ENCODE results near the gene LEO1.

LEO1 gene

DNA sequence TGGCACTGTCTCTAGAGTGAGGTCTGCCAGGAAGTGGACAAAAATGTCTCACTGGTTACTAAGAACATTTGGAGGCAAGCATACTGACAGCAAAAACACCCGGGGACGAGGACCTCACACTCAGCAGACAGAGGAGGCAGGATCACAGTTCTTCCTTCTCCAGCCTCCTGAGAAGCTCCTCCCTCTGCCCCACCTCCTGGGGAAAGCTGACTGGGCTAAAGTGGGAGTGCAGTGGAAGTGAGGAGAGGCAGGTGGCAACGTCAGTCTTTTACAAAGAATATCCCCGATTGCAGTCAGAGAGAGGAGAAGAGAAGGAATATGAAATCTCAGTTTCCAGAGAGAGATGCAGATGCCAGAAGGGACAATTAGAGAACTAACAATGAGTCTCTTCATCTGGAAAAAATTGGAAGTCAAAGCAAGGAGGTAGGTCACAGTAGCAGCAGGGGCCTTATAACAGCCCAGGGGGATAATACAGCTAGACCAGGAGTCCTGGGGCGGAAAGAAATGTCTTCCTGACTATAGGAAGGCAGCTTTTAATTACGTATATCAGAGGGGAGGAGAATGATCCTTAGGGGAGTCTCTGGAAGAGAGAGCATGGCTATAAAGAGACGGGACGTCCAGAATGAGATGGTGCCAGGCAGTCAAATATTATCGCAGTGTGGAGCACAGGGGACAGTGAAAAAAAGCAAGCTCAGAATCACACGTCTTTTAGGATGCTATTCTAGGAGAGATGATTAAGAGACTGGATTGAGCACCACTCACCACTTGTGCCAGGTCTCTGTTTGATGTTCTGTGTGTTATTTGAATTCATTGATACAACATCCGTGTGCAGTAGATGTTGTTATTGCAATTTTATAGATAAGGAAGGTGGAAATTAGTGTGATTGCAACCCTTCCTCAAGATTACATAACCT, 47.2 kb downstream of the LEO1 start:
- DNase-seq, result no peak

- no peak for DNase-seq
These were observed 54.1 kb downstream of the LEO1 start for GRCh38 chr15:51917493-51917892.

DNA sequence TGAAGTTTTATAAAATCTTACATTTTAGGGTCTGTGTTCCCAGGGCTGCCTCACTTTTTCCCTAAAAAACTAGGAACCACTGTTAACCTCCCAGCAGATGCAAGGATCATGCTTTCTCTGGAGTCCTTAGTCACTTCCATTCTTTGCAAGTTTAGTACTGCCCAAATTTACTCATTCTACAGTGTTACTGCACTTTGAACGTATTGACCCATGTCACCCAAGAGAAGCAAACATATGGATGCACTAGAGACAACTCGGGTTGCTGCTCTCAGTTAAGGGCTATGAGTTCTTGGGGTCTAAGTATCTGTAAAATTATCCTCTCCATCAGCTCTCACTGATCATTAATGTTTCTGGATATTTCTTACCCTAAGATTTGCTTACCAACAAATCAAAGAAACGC, 59.0 kb downstream of the LEO1 start:
- DNase-seq, result no peak

DNA sequence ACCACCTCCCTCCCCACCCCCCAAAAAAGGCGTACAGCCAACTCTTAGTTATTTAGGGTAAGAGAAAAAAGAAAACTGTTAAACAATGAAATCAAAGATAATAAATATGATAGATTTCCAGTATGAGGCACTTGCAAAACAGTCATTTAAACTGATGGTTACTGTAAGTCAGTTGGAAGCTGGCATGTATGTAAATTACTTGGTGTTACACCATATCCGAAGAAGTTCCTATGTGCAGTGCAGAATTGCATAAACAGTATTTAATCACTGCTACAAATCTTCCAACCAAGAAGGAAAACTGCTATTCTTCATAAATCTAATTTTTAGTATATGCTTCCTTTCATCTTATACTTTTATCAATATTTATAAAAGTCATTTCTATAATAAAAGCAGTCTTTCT, 62.0 kb downstream of the LEO1 start:
- DNase-seq, result peak; percentile 8 to 37

DNA sequence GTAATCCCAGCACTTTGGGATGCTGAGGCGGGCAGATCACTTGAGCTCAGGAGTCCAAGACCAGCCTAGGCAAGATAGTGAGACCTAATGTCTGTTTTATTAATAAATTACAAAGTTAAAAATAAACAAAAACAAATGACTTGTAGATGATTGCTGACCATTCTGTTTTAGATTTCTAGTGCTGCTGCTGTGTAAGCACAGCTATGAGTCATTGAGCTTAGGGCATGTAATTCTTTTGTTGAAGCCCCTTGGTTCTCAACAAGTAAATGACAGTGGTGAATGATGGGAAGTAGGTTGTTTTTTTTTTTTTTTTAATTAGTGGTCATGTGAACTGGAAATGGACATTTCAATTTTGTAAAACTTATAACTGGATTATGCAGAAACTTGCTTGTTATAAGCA, 63.3 kb downstream of the LEO1 start:
- no peak for DNase-seq

DNA sequence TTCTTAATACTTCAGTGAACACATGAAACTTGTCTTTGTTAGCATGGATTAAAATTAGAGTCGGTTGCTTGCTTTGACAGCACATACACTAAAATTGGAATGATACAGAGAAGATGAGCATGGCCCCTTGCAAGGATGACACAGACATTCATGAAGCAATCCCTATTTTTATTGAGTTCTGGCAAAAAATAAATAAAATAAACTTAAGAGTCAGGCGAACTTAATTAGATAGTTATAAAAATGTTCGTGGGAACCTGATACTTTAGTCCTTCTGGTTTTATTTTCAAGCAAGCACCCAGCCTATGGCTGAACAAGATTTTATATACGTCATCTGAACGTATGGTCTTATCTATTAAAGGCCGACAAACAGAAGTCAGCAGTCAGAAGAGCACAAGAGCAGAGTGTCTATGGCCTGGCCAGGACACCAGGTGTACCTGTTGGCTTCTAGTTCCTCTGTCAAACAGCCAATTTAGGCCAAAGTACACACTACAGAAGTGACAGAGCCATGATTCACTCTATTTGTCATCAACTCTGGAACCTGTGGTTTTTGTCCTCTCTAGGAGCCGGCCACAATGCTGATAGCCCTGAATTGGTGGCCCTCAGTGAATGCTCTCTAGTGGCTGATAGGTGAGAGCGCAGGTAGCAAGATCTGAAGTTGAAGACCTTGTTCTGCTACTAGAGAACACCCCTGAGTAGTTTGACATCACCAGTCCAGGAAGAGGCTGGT, 64.3 kb downstream of the LEO1 start:
- no peak for DNase-seq

DNA sequence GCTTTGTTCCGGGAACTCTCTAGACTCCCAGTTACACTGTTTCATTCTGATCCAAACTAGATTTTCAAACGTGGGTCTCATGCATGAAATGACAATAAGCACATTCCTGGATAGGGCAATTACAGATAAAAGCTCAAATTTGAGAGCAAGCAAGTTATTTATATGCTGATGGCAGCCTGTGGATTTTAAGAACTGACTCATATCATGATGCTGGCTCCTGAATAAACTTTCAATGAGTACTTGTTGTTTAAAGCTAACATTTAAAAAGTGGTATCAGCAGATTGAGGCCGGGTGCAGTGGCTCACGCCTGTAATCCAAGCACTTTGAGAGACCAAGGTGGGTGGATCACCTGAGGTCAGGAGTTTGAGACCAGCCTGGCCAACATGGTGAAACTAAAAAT, 66.6 kb downstream of the LEO1 start:
- no peak for DNase-seq

DNA sequence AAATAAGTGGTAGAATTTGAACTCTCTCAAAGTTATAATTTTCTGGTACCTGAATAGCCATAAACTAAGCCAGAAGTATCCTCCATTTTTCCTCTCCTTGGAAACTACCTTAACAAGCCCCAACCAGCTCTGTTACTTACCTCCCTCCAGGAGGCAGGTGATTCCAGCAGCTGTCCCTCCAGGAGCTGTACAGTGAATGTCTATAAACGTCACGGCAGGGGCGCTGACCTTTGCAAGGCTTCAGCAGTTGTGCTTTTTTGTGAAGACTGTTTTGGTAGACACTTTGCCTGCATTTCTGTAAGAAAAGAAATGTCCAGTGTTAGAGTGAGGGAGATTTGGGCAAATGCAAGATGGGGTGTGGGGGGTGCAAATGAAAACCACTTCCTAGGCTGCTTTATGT, 67.2 kb downstream of the LEO1 start:
- DNase-seq, result no peak

DNA sequence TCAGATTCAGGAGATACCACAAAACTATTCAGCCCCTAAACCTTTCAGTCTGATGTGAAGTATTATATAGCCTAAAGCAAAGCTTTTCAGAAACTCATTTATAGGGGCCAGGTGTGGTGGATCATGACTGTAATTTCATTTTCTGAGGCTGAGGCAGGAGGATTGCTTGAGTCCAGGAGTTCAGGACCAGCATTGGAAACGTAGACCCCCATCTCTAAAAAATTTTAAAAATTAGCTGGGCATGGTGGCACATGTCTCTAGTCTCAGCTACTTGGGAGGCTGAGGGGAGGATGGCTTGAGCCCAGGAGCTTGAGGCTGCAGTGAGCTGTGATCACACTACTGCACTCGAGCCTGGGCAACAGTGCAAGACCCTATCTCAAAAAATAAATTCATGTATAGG, 82.1 kb downstream of the LEO1 start:
- DNase-seq, result no peak

DNA sequence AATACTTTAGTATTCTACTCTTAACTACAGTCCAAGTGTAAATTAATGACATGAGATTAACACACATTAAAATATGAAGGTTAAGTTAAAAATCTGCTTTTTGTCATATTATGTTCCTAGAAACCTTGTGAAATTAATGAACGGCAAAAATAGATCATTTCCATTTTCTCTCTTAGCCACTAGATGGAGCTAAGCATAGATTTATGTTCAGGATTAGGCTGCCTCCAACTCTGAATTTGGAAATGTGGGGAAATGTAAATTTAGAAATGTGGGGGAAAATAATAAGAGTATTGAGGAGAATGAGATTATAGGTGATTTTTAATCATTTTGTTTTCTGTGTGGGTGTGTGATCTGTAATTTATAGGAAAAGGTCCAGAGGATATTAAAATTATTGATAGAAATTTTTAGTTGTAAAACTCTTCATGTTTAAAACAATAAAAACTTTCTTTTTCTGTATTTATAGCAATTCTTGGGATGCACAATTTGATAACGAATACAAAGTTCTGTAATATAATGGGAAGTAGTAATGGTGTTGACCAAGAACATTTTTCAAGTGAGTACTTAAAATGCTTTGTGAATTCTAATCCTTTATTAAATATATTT, 82.9 kb downstream of the LEO1 start:
- peak; percentile 20 to 66 for DNase-seq
